HepG2 (cell line): Measurements from ENCODE around the gene ATP2A3. TPM values are rescaled to one million over a fixed set of nuclear protein-coding genes. Genes with fewer than 3 reads are reported as not detected.

Experiments used
- MXD4 ChIP-seq: IDR thresholded peaks from 2 replicates; pipeline ENCODE4 v1.6.1; 2016; ENCODE audit warnings: mild to moderate bottlenecking, missing biosample characterization, missing genetic modification reagents
- PHF21A ChIP-seq: sonication (generic); formaldehyde crosslinking; IDR thresholded peaks from 2 replicates; pipeline ENCODE4 v1.5.0; 2020; ENCODE audit warnings: mild to moderate bottlenecking, missing genetic modification reagents
- ZNF331 ChIP-seq: sonication (generic); formaldehyde crosslinking; IDR thresholded peaks from 2 replicates; pipeline ENCODE4 v1.4.0; 2020; ENCODE audit warnings: missing genetic modification reagents
- ZNF780A ChIP-seq: sonication (generic); formaldehyde crosslinking; IDR thresholded peaks from 2 replicates; pipeline ENCODE4 v1.8.0; 2022; ENCODE audit warnings: mild to moderate bottlenecking, missing genetic modification reagents, moderate library complexity
- ZZZ3 ChIP-seq: sonication (generic); formaldehyde crosslinking; IDR thresholded peaks from 2 replicates; pipeline ENCODE4 v1.4.0; 2020; ENCODE audit warnings: missing genetic modification reagents, mild to moderate bottlenecking, borderline replicate concordance
- polyA plus RNA-seq, 8 experiments: library from polyadenylated mRNA; depleted of rRNA in 3 of 8; stranded (reverse) in 7 of 8; unstranded in 1 of 8; fragments of >200 nt; fragmentation: Illumina TruSeq in 4 of 8; extraction: Trizol in 4 of 8; gene quantifications; 2 replicates each; pipeline versions ENCODE4 v1.2.1 to v1.2.3, GENCODE V29; 2011 to 2016; ENCODE audit warnings: low read depth in 4 of 8, missing spikeins in 1 of 8, mixed read lengths in 1 of 8; ENCODE audit not compliant: insufficient read depth in 1 of 8
- total RNA-seq, 5 experiments: library from RNA; depleted of rRNA; stranded (reverse); fragments of >200 nt; fragmentation: Illumina TruSeq; extraction: Trizol; gene quantifications; 2 replicates each; pipeline ENCODE4 v1.2.3, GENCODE V29; 2016; ENCODE audit warnings: low read depth in 1 of 5
- TF ChIP-seq, protein P1 (sequence below): sonication (generic); formaldehyde crosslinking; IDR thresholded peaks from 2 replicates; pipeline ENCODE4 v1.4.0; 2020; ENCODE audit warnings: mild to moderate bottlenecking, missing genetic modification reagents
- TF ChIP-seq, protein P2 (sequence below): sonication (generic); formaldehyde crosslinking; IDR thresholded peaks from 2 replicates; pipeline ENCODE4 v1.5.0; 2020; ENCODE audit warnings: mild to moderate bottlenecking, missing genetic modification reagents
- TF ChIP-seq, protein P3 (sequence below): sonication (generic); formaldehyde crosslinking; IDR thresholded peaks from 2 replicates; pipeline ENCODE4 v1.4.0; 2020; ENCODE audit warnings: missing genetic modification reagents, mild to moderate bottlenecking, borderline replicate concordance
- TF ChIP-seq, protein P4 (sequence below): sonication (generic); formaldehyde crosslinking; IDR thresholded peaks from 2 replicates; pipeline ENCODE4 v1.5.1; 2020; ENCODE audit warnings: mild to moderate bottlenecking, missing genetic modification reagents, moderate library complexity

Gene ATP2A3
- total and polyA plus RNA-seq, 2 of the 13 experiments (the other 11 are each of a cell fraction or from before 2014, with no cell fraction given): 0.07 TPM; not detected in 1

DNA sequence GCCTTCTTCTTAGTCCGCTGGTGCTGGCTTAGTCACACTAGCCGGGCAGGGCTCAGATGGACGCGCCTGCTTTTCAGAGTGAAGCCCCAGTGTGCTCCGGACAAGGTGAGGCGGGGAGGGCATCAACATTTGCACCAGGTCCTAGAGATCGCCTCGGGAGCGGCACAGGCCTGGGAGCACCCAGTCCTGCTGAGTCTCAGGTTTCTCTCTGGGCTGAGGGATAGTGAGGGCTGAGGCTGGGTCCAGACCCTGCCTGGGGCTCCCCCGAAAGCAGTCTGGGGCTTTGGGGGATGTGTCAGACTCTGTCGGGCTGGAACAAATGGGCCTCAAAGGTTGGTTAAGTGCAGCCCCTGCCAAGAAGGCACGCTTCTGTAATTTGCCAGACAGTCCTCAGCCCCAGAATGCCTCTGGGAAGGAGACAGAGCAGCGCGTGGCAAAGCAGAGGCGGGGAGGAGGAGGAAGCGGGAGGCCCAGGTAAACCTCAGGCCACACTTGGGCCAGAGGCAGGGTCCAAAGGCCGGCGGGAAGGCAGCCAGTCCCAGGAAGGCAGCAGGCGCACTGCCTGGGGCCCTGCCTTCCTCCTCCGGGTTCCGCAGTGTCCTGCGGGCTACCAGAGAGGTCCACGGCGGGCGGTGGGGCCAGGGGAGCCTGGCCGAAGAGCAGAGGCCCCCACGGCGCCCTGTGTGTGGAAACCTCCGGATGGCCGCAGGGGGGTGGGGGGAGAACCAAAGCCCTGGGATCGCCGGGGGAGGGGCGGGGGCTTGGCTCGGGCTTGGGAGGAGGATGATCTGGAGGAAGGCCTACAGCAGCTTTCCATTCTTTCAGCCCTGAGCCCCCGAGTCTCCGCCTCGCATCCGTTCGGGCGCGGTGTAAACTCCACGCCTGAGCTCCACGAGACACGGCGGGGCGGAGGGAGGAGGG, 39.5 kb upstream of the ATP2A3 start (continued):
- TF ChIP-seq ZNF780A (CRISPR knock-in tag) (0 out of 2 replicates have a peak, but pooled peaks have one; percentile 41), MXD4 (CRISPR knock-in tag) (peak; percentile 57; the same call in 1 of the 2 replicates), ZZZ3 (CRISPR knock-in tag) (0 out of 2 replicates have a peak, but pooled peaks have one; percentile 39), ZNF331 (CRISPR knock-in tag) (peak; percentile 82; the same call in 1 of the 2 replicates), PHF21A (CRISPR knock-in tag) (peak; percentile 72; the same call in 1 of the 2 replicates)
- TF ChIP-seq, protein P1, sequence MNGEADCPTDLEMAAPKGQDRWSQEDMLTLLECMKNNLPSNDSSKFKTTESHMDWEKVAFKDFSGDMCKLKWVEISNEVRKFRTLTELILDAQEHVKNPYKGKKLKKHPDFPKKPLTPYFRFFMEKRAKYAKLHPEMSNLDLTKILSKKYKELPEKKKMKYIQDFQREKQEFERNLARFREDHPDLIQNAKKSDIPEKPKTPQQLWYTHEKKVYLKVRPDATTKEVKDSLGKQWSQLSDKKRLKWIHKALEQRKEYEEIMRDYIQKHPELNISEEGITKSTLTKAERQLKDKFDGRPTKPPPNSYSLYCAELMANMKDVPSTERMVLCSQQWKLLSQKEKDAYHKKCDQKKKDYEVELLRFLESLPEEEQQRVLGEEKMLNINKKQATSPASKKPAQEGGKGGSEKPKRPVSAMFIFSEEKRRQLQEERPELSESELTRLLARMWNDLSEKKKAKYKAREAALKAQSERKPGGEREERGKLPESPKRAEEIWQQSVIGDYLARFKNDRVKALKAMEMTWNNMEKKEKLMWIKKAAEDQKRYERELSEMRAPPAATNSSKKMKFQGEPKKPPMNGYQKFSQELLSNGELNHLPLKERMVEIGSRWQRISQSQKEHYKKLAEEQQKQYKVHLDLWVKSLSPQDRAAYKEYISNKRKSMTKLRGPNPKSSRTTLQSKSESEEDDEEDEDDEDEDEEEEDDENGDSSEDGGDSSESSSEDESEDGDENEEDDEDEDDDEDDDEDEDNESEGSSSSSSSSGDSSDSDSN: peak; percentile 92
- TF ChIP-seq, protein P2, sequence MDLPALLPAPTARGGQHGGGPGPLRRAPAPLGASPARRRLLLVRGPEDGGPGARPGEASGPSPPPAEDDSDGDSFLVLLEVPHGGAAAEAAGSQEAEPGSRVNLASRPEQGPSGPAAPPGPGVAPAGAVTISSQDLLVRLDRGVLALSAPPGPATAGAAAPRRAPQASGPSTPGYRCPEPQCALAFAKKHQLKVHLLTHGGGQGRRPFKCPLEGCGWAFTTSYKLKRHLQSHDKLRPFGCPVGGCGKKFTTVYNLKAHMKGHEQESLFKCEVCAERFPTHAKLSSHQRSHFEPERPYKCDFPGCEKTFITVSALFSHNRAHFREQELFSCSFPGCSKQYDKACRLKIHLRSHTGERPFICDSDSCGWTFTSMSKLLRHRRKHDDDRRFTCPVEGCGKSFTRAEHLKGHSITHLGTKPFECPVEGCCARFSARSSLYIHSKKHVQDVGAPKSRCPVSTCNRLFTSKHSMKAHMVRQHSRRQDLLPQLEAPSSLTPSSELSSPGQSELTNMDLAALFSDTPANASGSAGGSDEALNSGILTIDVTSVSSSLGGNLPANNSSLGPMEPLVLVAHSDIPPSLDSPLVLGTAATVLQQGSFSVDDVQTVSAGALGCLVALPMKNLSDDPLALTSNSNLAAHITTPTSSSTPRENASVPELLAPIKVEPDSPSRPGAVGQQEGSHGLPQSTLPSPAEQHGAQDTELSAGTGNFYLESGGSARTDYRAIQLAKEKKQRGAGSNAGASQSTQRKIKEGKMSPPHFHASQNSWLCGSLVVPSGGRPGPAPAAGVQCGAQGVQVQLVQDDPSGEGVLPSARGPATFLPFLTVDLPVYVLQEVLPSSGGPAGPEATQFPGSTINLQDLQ: peak; percentile 87; the same call in 1 of the 2 replicates
- TF ChIP-seq, protein P3, sequence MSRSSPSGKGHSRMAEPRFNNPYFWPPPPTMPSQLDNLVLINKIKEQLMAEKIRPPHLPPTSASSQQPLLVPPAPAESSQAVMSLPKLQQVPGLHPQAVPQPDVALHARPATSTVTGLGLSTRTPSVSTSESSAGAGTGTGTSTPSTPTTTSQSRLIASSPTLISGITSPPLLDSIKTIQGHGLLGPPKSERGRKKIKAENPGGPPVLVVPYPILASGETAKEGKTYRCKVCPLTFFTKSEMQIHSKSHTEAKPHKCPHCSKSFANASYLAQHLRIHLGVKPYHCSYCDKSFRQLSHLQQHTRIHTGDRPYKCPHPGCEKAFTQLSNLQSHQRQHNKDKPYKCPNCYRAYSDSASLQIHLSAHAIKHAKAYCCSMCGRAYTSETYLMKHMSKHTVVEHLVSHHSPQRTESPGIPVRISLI (CRISPR knock-in tag): peak; percentile 43; the same call in 1 of the 2 replicates
- TF ChIP-seq, protein P4, sequence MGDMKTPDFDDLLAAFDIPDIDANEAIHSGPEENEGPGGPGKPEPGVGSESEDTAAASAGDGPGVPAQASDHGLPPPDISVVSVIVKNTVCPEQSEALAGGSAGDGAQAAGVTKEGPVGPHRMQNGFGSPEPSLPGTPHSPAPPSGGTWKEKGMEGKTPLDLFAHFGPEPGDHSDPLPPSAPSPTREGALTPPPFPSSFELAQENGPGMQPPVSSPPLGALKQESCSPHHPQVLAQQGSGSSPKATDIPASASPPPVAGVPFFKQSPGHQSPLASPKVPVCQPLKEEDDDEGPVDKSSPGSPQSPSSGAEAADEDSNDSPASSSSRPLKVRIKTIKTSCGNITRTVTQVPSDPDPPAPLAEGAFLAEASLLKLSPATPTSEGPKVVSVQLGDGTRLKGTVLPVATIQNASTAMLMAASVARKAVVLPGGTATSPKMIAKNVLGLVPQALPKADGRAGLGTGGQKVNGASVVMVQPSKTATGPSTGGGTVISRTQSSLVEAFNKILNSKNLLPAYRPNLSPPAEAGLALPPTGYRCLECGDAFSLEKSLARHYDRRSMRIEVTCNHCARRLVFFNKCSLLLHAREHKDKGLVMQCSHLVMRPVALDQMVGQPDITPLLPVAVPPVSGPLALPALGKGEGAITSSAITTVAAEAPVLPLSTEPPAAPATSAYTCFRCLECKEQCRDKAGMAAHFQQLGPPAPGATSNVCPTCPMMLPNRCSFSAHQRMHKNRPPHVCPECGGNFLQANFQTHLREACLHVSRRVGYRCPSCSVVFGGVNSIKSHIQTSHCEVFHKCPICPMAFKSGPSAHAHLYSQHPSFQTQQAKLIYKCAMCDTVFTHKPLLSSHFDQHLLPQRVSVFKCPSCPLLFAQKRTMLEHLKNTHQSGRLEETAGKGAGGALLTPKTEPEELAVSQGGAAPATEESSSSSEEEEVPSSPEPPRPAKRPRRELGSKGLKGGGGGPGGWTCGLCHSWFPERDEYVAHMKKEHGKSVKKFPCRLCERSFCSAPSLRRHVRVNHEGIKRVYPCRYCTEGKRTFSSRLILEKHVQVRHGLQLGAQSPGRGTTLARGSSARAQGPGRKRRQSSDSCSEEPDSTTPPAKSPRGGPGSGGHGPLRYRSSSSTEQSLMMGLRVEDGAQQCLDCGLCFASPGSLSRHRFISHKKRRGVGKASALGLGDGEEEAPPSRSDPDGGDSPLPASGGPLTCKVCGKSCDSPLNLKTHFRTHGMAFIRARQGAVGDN (CRISPR knock-in tag): peak; percentile 83
